OCI-LY1 (cell line): ENCODE measurements around the gene DHX9.

ENCODE experiments used
- H2AFZ ChIP-seq: fragments of 200-600 bp; sonication (generic), shearing (Covaris generic); 2 replicates; pipeline ENCODE4 v1.6.0; 2014; ENCODE audit warnings: antibody characterized with exemption, mild to moderate bottlenecking, low read length
- H3F3A ChIP-seq: fragments of 200-600 bp; sonication (generic), shearing (Covaris generic); 2 replicates; pipeline ENCODE4 v1.6.0; 2014; ENCODE audit warnings: mild to moderate bottlenecking, antibody characterized with exemption, low read length, moderate library complexity; ENCODE audit not compliant: insufficient read depth
- H3K27ac ChIP-seq: fragments of 200-600 bp; sonication (generic); 2 replicates; pipeline ENCODE4 v1.5.1; 2014; ENCODE audit warnings: low read length, mixed run types, mild to moderate bottlenecking, low read depth; ENCODE audit not compliant: poor library complexity, severe bottlenecking
- H3K27me3 ChIP-seq: fragments of 200-600 bp; sonication (generic); 2 replicates; pipeline ENCODE4 v1.6.0; 2014; ENCODE audit warnings: antibody characterized with exemption, mild to moderate bottlenecking, low read length, moderate library complexity; ENCODE audit not compliant: insufficient read depth
- H3K36me3 ChIP-seq: fragments of 200-600 bp; sonication (generic); 2 replicates; pipeline ENCODE4 v1.6.1; 2014; ENCODE audit warnings: mild to moderate bottlenecking, antibody characterized with exemption, low read length, moderate library complexity, mixed read lengths; ENCODE audit not compliant: insufficient read depth
- H3K4me1 ChIP-seq: fragments of 200-600 bp; sonication (generic); 2 replicates; pipeline ENCODE4 v1.5.1; 2014; ENCODE audit warnings: mild to moderate bottlenecking, low read length, moderate library complexity; ENCODE audit not compliant: insufficient read depth, severe bottlenecking
- H3K4me2 ChIP-seq: fragments of 200-600 bp; sonication (generic), shearing (Covaris generic); 2 replicates; pipeline ENCODE4 v1.6.1; 2014; ENCODE audit warnings: low read length
- H3K4me3 ChIP-seq: fragments of 200-600 bp; sonication (generic); 2 replicates; pipeline ENCODE4 v1.5.1; 2014; ENCODE audit warnings: low read length, low read depth, mild to moderate bottlenecking, mixed read lengths; ENCODE audit not compliant: poor library complexity, severe bottlenecking
- H3K79me2 ChIP-seq: fragments of 200-600 bp; shearing (Covaris generic); 2 replicates; pipeline ENCODE4 v1.6.1; 2016; ENCODE audit warnings: mixed run types, low read length, mixed read lengths; ENCODE audit not compliant: insufficient read depth
- H3K9ac ChIP-seq: fragments of 200-600 bp; sonication (generic), shearing (Covaris generic); 2 replicates; pipeline ENCODE4 v1.6.1; 2014; ENCODE audit warnings: mild to moderate bottlenecking, low read length, mixed read lengths
- H3K9me2 ChIP-seq: fragments of 200-600 bp; sonication (generic), shearing (Covaris generic); 2 replicates; pipeline ENCODE4 v1.6.1; 2014; ENCODE audit warnings: low read depth, mild to moderate bottlenecking, low read length, mixed read lengths
- H3K9me3 ChIP-seq: fragments of 200-600 bp; shearing (Covaris generic); 2 replicates; pipeline ENCODE4 v1.6.1; 2014; ENCODE audit warnings: low read length, mixed read lengths
- H4K20me1 ChIP-seq: fragments of 200-600 bp; sonication (generic), shearing (Covaris generic); 2 replicates; pipeline ENCODE4 v1.6.0; 2016; ENCODE audit warnings: mild to moderate bottlenecking, low read length; ENCODE audit not compliant: insufficient read depth
- CTCF ChIP-seq: fragments of 200-600 bp; sonication (generic), shearing (Covaris generic); IDR thresholded peaks from 2 replicates; pipeline ENCODE4 v1.5.1; 2017; ENCODE audit warnings: mild to moderate bottlenecking, antibody characterized with exemption, low read length, moderate library complexity, mixed read lengths
- EZH2 ChIP-seq: fragments of 200-600 bp; sonication (generic), shearing (Covaris generic); IDR thresholded peaks from 2 replicates; pipeline ENCODE4 v1.8.0; 2017; ENCODE audit warnings: borderline replicate concordance, mixed run types, mild to moderate bottlenecking, antibody characterized with exemption, low read length, moderate library complexity, mixed read lengths

Gene DHX9

GRCh38 chr1:182935716-182936115 lies 96.6 kb downstream of the DHX9 start:
- no peaks in the 10 kb centered on the region for H3F3A ChIP-seq
- no peak overlapping the region for H3K27ac ChIP-seq
- H3K36me3 ChIP-seq = no peaks in the 10 kb centered on the region
- H3K27me3 ChIP-seq = no peaks in the 10 kb centered on the region
- no peak overlapping the region for H3K4me3 ChIP-seq
- no peak for TF ChIP-seq CTCF
- TF ChIP-seq EZH2 = no peak
- H2AFZ ChIP-seq = no peak overlapping the region
- peaks cover 6% of the 10 kb centered on the region; the same call in 1 of the 2 replicates for H3K9me3 ChIP-seq
- H3K9ac ChIP-seq = no peak overlapping the region
- no peaks in the 10 kb centered on the region for H4K20me1 ChIP-seq
- H3K79me2 ChIP-seq = no peaks in the 10 kb centered on the region
- H3K9me2 ChIP-seq = no peaks in the 10 kb centered on the region
- no peak overlapping the region for H3K4me2 ChIP-seq
- H3K4me1 ChIP-seq = no peaks in the 10 kb centered on the region
